ENCODE data around the gene A2M. TPM values are rescaled to one million over a fixed set of nuclear protein-coding genes. Genes with fewer than 3 reads are reported as not detected.

The A2M gene
- total and polyA plus RNA-seq, 7 experiments from 2014 or later: 0.08 to 4.9 (median 1.5) TPM; not detected in 3

DNA sequence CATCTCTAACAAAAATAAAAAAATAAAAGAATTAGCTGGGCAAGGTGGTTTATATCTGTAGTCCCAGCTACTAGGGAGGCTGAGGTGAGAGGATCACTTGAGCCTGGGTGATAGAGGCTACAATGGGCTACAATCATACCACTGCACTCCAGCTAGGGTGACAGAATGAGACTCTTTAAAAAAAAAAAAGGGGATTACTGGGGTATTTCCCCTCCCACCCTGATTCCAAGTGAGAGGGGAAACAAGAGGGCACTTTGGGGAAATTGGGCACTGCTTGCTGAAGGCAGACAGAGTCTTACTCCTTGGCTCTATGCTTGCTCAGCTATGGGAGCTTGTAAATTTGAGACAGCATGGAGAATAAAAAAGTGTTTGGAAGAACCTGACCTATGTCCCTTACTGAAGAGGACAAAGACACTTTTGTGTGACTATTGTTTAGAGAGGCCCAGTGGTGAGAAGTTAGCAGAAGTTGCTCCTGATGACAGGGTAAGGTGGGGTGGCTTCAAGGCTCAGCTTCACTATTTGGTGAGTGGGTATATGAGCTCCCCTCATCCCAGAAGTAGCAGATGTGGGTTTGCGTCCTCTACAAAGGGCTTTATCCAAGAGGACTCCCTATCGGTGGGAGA is 82.3 kb downstream of the A2M start:
- peaks cover 11 to 83% (median 70%) of the 10 kb centered on the region in 7 donors for H3K4me1 Mint-ChIP-seq
- H3K4me1 ChIP-seq (ENCODE audit: control insufficient read depth in 2 of 2, insufficient read depth in 2 of 2, low read length in 2 of 2): peaks cover 34 to 37% of the 10 kb centered on the region in 2 donors

GRCh38 chr12:9032202-9032964 is 83.3 kb downstream of the A2M start:
- Histone ChIP-seq H3K27ac (ENCODE audit: low read depth, low read length) (no peak overlapping the region), H3K4me3 (ENCODE audit: low read length) (no peak overlapping the region), H3K36me3 (ENCODE audit: control insufficient read depth in 2 of 3, insufficient read depth in 3 of 3, low read length in 3 of 3) (no peaks in the 10 kb centered on the region), H3K9me3 (ENCODE audit: control insufficient read depth in 2 of 3, low read length in 3 of 3) (no peaks in the 10 kb centered on the region), H3K27me3 (ENCODE audit: control insufficient read depth in 2 of 2, insufficient read depth in 2 of 2, low read length in 2 of 2) (no peaks in the 10 kb centered on the region), H3K4me1 (ENCODE audit: control insufficient read depth in 2 of 2, insufficient read depth in 2 of 2, low read length in 2 of 2) (peaks cover 35% of the 10 kb centered on the region in 2 donors)
- intact Hi-C loops (cut with micrococcal nuclease): no loop called here
- ATAC-seq (peak; percentile 81), DNase-seq (no peak)
- Mint-ChIP-seq H3K27ac (peak overlapping the region in 5 of 9 donors; percentile 41 to 89 (median 79)), H3K27me3 (peaks cover 0 to 2% (median 0%) of the 10 kb centered on the region in 5 donors), H3K4me3 (peak overlapping the region in 4 of 10 donors; percentile 3 to 37 (median 22)), H3K4me1 (peaks cover 16 to 82% (median 67%) of the 10 kb centered on the region in 7 donors), H3K9me3 (peaks cover 0 to 10% (median 2%) of the 10 kb centered on the region in 11 donors), H3K36me3 (peaks cover 0 to 22% (median 11%) of the 10 kb centered on the region in 5 donors)
- CTCF ChIA-PET: interaction anchor here (0.6 to 15.7 kb wide), 5 partner anchors 13 to 401 kb away, joined by 3 to 287 read pairs (median 4); partner anchors contain the start of gene M6PR
- POLR2A ChIA-PET: interaction anchor here (1.1 to 13.4 kb wide), 3 partner anchors 14 to 80 kb away, joined by 3 to 148 read pairs (median 8); partner anchors contain the start of gene M6PR

More for the DNA sequence above, 82.3 kb downstream of the A2M start:
- no peak for DNase-seq
- ATAC-seq: no peak
- no peak overlapping the region for H3K27ac ChIP-seq (ENCODE audit: low read depth, low read length)
- Mint-ChIP-seq H3K4me3 (peak overlapping the region in 2 of 10 donors; percentile 7 to 37), H3K27ac (peak overlapping the region in 6 of 9 donors; percentile 20 to 79 (median 40)), H3K9me3 (peaks cover 0 to 6% (median 0%) of the 10 kb centered on the region in 11 donors), H3K36me3 (peaks cover 0 to 22% (median 5%) of the 10 kb centered on the region in 5 donors), H3K27me3 (peaks cover 0 to 1% (median 0%) of the 10 kb centered on the region in 5 donors)
- no peak overlapping the region for H3K4me3 ChIP-seq (ENCODE audit: low read length)
- no peaks in the 10 kb centered on the region for H3K27me3 ChIP-seq (ENCODE audit: control insufficient read depth in 2 of 2, insufficient read depth in 2 of 2, low read length in 2 of 2)
- intact Hi-C loops (cut with micrococcal nuclease): no loop called here
- no peaks in the 10 kb centered on the region for H3K9me3 ChIP-seq (ENCODE audit: control insufficient read depth in 2 of 3, low read length in 3 of 3)
- H3K36me3 ChIP-seq (ENCODE audit: control insufficient read depth in 2 of 3, insufficient read depth in 3 of 3, low read length in 3 of 3): no peaks in the 10 kb centered on the region
- CTCF ChIA-PET: interaction anchor here (0.6 to 15.7 kb wide), 8 partner anchors 16 to 402 kb away, joined by 3 to 287 read pairs (median 4); partner anchors contain the start of gene M6PR
- POLR2A ChIA-PET: interaction anchor here (0.6 to 13.4 kb wide), 4 partner anchors 24 to 725 kb away, joined by 3 to 148 read pairs (median 4); partner anchors contain the start of gene M6PR

DNA sequence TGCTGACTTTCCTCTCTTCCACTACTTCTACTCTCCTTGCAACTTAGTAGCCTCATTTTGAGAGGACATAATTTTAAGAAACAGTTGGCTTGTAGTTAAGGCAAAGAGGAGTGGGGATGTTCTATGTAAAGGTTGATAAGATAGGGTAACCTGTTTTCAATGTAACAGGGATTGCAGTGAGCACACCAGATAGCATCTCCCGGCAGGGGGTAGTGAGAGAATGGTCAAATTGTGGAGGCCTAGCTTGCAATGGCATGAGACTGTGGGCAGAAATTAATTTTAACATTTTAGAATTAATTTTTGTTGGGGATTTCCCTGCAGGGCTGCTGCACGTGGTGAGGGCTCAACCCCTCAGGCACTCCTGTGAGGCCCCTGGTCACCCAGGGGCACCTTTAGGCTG is 84.9 kb downstream of the A2M start:
- no peak for ATAC-seq
- ChIA-PET CTCF (interaction anchor here (1.1 to 15.7 kb wide), 4 partner anchors 11 to 81 kb away, joined by 3 to 287 read pairs (median 6); partner anchors contain the start of gene M6PR), POLR2A (interaction anchor here (0.7 to 13.4 kb wide), 6 partner anchors 12 to 86 kb away, joined by 3 to 148 read pairs (median 4); partner anchors contain the start of gene M6PR)
- peak overlapping the region in 5 of 10 donors; percentile 6 to 60 (median 58) for H3K4me3 Mint-ChIP-seq
- DNase-seq: no peak
- Histone ChIP-seq H3K27ac (ENCODE audit: low read depth, low read length) (no peak overlapping the region), H3K36me3 (ENCODE audit: control insufficient read depth in 2 of 3, insufficient read depth in 3 of 3, low read length in 3 of 3) (no peaks in the 10 kb centered on the region), H3K9me3 (ENCODE audit: control insufficient read depth in 2 of 3, low read length in 3 of 3) (no peaks in the 10 kb centered on the region), H3K4me1 (ENCODE audit: control insufficient read depth in 2 of 2, insufficient read depth in 2 of 2, low read length in 2 of 2) (peaks cover 37 to 38% of the 10 kb centered on the region in 2 donors), H3K27me3 (ENCODE audit: control insufficient read depth in 2 of 2, insufficient read depth in 2 of 2, low read length in 2 of 2) (no peaks in the 10 kb centered on the region), H3K4me3 (ENCODE audit: low read length) (no peak overlapping the region)
- intact Hi-C loops (cut with micrococcal nuclease): no loop called here
- peak overlapping the region in 7 of 9 donors; percentile 52 to 90 (median 84) for H3K27ac Mint-ChIP-seq
- peaks cover 0 to 10% (median 2%) of the 10 kb centered on the region in 11 donors for H3K9me3 Mint-ChIP-seq
- peaks cover 0 to 2% (median 0%) of the 10 kb centered on the region in 5 donors for H3K27me3 Mint-ChIP-seq
- peaks cover 0 to 22% (median 13%) of the 10 kb centered on the region in 5 donors for H3K36me3 Mint-ChIP-seq
- H3K4me1 Mint-ChIP-seq: peaks cover 19 to 71% (median 56%) of the 10 kb centered on the region in 7 donors

- Histone ChIP-seq H3K9me3 (ENCODE audit: control insufficient read depth in 2 of 3, low read length in 3 of 3) (no peaks in the 10 kb centered on the region), H3K36me3 (ENCODE audit: control insufficient read depth in 2 of 3, insufficient read depth in 3 of 3, low read length in 3 of 3) (no peaks in the 10 kb centered on the region), H3K27ac (ENCODE audit: low read depth, low read length) (peak overlapping the region; percentile 73), H3K4me1 (ENCODE audit: control insufficient read depth in 2 of 2, insufficient read depth in 2 of 2, low read length in 2 of 2) (peaks cover 53 to 69% of the 10 kb centered on the region in 2 donors), H3K4me3 (ENCODE audit: low read length) (no peak overlapping the region), H3K27me3 (ENCODE audit: control insufficient read depth in 2 of 2, insufficient read depth in 2 of 2, low read length in 2 of 2) (no peaks in the 10 kb centered on the region)
- CTCF ChIA-PET: interaction anchor here (0.6 to 15.7 kb wide), 5 partner anchors 9 to 107 kb away, joined by 3 to 287 read pairs (median 3); partner anchors contain the start of gene M6PR
- ATAC-seq (no peak), DNase-seq (peak in 1 of 9 donors; percentile 46)
- Mint-ChIP-seq H3K4me3 (peak overlapping the region; percentile 21 to 69 (median 60)), H3K36me3 (peaks cover 0 to 16% (median 10%) of the 10 kb centered on the region in 5 donors), H3K9me3 (peaks cover 0 to 15% (median 1%) of the 10 kb centered on the region in 11 donors), H3K4me1 (peaks cover 20 to 57% (median 49%) of the 10 kb centered on the region in 7 donors), H3K27me3 (peaks cover 0 to 2% (median 0%) of the 10 kb centered on the region in 5 donors), H3K27ac (peak overlapping the region in 3 of 9 donors; percentile 24 to 97 (median 94))
- POLR2A ChIA-PET: interaction anchor here (0.6 to 13.4 kb wide), 7 partner anchors 7 to 690 kb away, joined by 3 to 148 read pairs (median 5); partner anchors contain the start of gene M6PR
- intact Hi-C loops (cut with micrococcal nuclease): loop anchor here (5.0 kb wide), 2 partner anchors 380 to 785 kb away; no protein-coding TSS in a partner anchor
Measured at GRCh38 chr12:9027161-9028059, 88.3 kb downstream of the A2M start.

DNA sequence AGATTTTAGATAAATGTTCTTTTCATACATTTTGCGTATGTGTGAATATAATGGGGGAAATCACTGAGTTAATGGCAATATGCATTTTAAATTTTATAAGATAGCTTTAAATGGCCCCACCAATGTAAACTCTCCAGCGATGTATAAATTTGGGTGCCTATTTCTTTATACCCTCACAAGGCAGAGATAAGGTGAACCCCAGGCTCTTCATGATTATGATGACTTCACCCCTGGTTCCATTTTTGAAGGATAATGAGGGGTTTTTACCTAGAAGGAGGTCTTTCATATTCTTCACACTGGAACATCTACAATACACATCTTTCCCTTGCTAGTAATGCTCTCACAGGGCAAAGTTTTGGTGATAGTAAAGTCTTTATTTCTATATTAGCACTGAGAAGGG is 91.2 kb downstream of the A2M start:
- ATAC-seq (no peak), DNase-seq (no peak)
- H3K4me3 ChIP-seq (ENCODE audit: low read length): peak overlapping the region; percentile 8
- Mint-ChIP-seq H3K27ac (no peak overlapping the region), H3K27me3 (peaks cover 0 to 3% (median 0%) of the 10 kb centered on the region in 5 donors), H3K36me3 (peaks cover 0 to 26% (median 13%) of the 10 kb centered on the region in 5 donors), H3K9me3 (peaks cover 0 to 20% (median 7%) of the 10 kb centered on the region in 11 donors), H3K4me3 (no peak overlapping the region), H3K4me1 (peaks cover 16 to 49% (median 39%) of the 10 kb centered on the region in 7 donors)
- CTCF ChIA-PET: interaction anchor here (0.6 to 15.7 kb wide), 4 partner anchors 12 to 307 kb away, joined by 3 to 287 read pairs (median 8); partner anchors contain the start of gene M6PR
- H3K36me3 ChIP-seq (ENCODE audit: control insufficient read depth in 2 of 3, insufficient read depth in 3 of 3, low read length in 3 of 3): no peaks in the 10 kb centered on the region
- H3K9me3 ChIP-seq (ENCODE audit: control insufficient read depth in 2 of 3, low read length in 3 of 3): no peaks in the 10 kb centered on the region
- H3K27ac ChIP-seq (ENCODE audit: low read depth, low read length): peak overlapping the region; percentile 73
- intact Hi-C loops (cut with micrococcal nuclease): loop anchor here (2.0 kb wide), 2 partner anchors 14 to 36 kb away; partner anchors contain the start of gene KLRG1 (in 1 of the 2)
- H3K27me3 ChIP-seq (ENCODE audit: control insufficient read depth in 2 of 2, insufficient read depth in 2 of 2, low read length in 2 of 2): no peaks in the 10 kb centered on the region
- peaks cover 48 to 62% of the 10 kb centered on the region in 2 donors for H3K4me1 ChIP-seq (ENCODE audit: control insufficient read depth in 2 of 2, insufficient read depth in 2 of 2, low read length in 2 of 2)
- POLR2A ChIA-PET: interaction anchor here (0.7 to 13.4 kb wide), 9 partner anchors 13 to 590 kb away, joined by 3 to 148 read pairs (median 4); partner anchors contain the start of gene M6PR
